Ectodermal cell (in vitro differentiated cells): Measurements from ENCODE around the gene CD300LF. TPM values are rescaled to one million over a fixed set of nuclear protein-coding genes. Genes with fewer than 3 reads are reported as not detected.

Experiments used
- H3K27ac ChIP-seq: 2 replicates; pipeline ENCODE4 v1.7.0; 2013; ENCODE audit warnings: mild to moderate bottlenecking, low read depth, low read length; ENCODE audit not compliant: insufficient read depth, poor library complexity, severe bottlenecking
- H3K27me3 ChIP-seq: 2 replicates; pipeline ENCODE4 v1.7.0; 2013; ENCODE audit warnings: mild to moderate bottlenecking, low read length; ENCODE audit not compliant: insufficient read depth, control insufficient read depth, poor library complexity, severe bottlenecking
- H3K36me3 ChIP-seq: one replicate; pipeline ENCODE4 v1.7.0; 2013; ENCODE audit warnings: low read length; ENCODE audit not compliant: control insufficient read depth, insufficient read depth
- H3K4me1 ChIP-seq: one replicate; pipeline ENCODE4 v1.7.0; 2013; ENCODE audit warnings: low read length; ENCODE audit not compliant: control insufficient read depth, insufficient read depth
- H3K4me3 ChIP-seq: 2 replicates; pipeline ENCODE4 v1.7.0; 2013; ENCODE audit warnings: low read depth, low read length, control low read depth; ENCODE audit not compliant: insufficient read depth
- H3K9me3 ChIP-seq: 2 replicates; pipeline ENCODE4 v1.7.0; 2013; ENCODE audit warnings: mild to moderate bottlenecking, low read length, moderate library complexity; ENCODE audit not compliant: control insufficient read depth
- WGBS, 2 experiments: methylation state at CpG; one replicate each; pipeline ENCODE4 v1.1.7; 2013; ENCODE audit warnings: missing lambda C conversion rate in 2 of 2; 5-methylcytosine and 5-hydroxymethylcytosine counted together
- polyA plus RNA-seq, 4 experiments: library from polyadenylated mRNA; stranded (reverse); fragments of 50-300 nt; gene quantifications; one replicate each; pipeline ENCODE4 v1.2.3, GENCODE V29; 2013

CD300LF gene
- polyA plus RNA-seq (2013, experiment 1 of 4) = not detected
- not detected for polyA plus RNA-seq (2013, experiment 2 of 4)
- not detected for polyA plus RNA-seq (2013, experiment 3 of 4)
- polyA plus RNA-seq (2013, experiment 4 of 4) = not detected

- Histone ChIP-seq H3K27me3 (peaks cover 4% of the 10 kb centered on the region), H3K4me1 (no peaks in the 10 kb centered on the region), H3K27ac (no peak within 1 kb of the TSS), H3K9me3 (no peaks in the 10 kb centered on the region), H3K4me3 (no peak within 1 kb of the TSS), H3K36me3 (no peaks in the 10 kb centered on the region)
- 88 to 89% methylated on average over 8 of the region's 8 CpGs for WGBS, 2 experiments
Observed at GRCh38 chr17:74712756-74713155, at the start of gene CD300LF. TSS of gene CD300LF (minus strand) at chr17:74712923. CDS start at chr17:74712866, 57 bp downstream.

GRCh38 chr17:74761931-74762330 lies 49.2 kb upstream of the CD300LF start:
- Histone ChIP-seq H3K9me3 (no peaks in the 10 kb centered on the region), H3K4me1 (peaks cover 76% of the 10 kb centered on the region), H3K4me3 (no peak overlapping the region), H3K27me3 (no peaks in the 10 kb centered on the region), H3K36me3 (no peaks in the 10 kb centered on the region), H3K27ac (no peak overlapping the region)
- WGBS, 2 experiments = 93 to 95% methylated on average over 11 of the region's 11 CpGs

GRCh38 chr17:74761419-74761818 lies 48.7 kb upstream of the CD300LF start:
- Histone ChIP-seq H3K36me3 (no peaks in the 10 kb centered on the region), H3K4me1 (peaks cover 80% of the 10 kb centered on the region)
- 82 to 84% methylated on average over 5 of the region's 5 CpGs for WGBS, 2 experiments

GRCh38 chr17:74760404-74761105 lies 47.8 kb upstream of the CD300LF start:
- WGBS, 2 experiments = 35 to 40% methylated on average over 7 of the region's 7 CpGs
- peaks cover 80% of the 10 kb centered on the region for H3K4me1 ChIP-seq
- no peaks in the 10 kb centered on the region for H3K36me3 ChIP-seq
- H3K27ac ChIP-seq = peak overlapping the region; percentile 83
- H3K27me3 ChIP-seq = no peaks in the 10 kb centered on the region
- H3K4me3 ChIP-seq = no peak overlapping the region
- H3K9me3 ChIP-seq = no peaks in the 10 kb centered on the region

More at GRCh38 chr17:74761419-74761818, 48.7 kb upstream of the CD300LF start:
- Histone ChIP-seq H3K4me3 (no peak overlapping the region), H3K27ac (peak overlapping the region; percentile 6), H3K27me3 (no peaks in the 10 kb centered on the region), H3K9me3 (no peaks in the 10 kb centered on the region)

- no peaks in the 10 kb centered on the region for H3K9me3 ChIP-seq
- H3K4me3 ChIP-seq = no peak overlapping the region
- H3K4me1 ChIP-seq = peaks cover 76% of the 10 kb centered on the region
- no peaks in the 10 kb centered on the region for H3K36me3 ChIP-seq
- H3K27ac ChIP-seq = peak overlapping the region; percentile 83
- H3K27me3 ChIP-seq = no peaks in the 10 kb centered on the region
- 32 to 37% methylated on average over 10 of the region's 10 CpGs for WGBS, 2 experiments
Observed at GRCh38 chr17:74759941-74760340, 47.2 kb upstream of the CD300LF start.

- Histone ChIP-seq H3K9me3 (no peaks in the 10 kb centered on the region), H3K4me1 (peaks cover 70% of the 10 kb centered on the region), H3K27me3 (no peaks in the 10 kb centered on the region), H3K27ac (no peak overlapping the region), H3K4me3 (no peak overlapping the region), H3K36me3 (no peaks in the 10 kb centered on the region)
- WGBS, 2 experiments = 85 to 89% methylated on average over 9 of the region's 9 CpGs
Observed at GRCh38 chr17:74759243-74759801, 46.6 kb upstream of the CD300LF start.

GRCh38 chr17:74758848-74759168 lies 46.1 kb upstream of the CD300LF start:
- Histone ChIP-seq H3K27me3 (no peaks in the 10 kb centered on the region), H3K9me3 (no peaks in the 10 kb centered on the region), H3K36me3 (no peaks in the 10 kb centered on the region), H3K4me1 (peaks cover 65% of the 10 kb centered on the region), H3K27ac (no peak overlapping the region), H3K4me3 (no peak overlapping the region)
- 94 to 98% methylated on average over 2 of the region's 2 CpGs for WGBS, 2 experiments

GRCh38 chr17:74757931-74758847 lies 45.5 kb upstream of the CD300LF start:
- Histone ChIP-seq H3K36me3 (no peaks in the 10 kb centered on the region), H3K9me3 (no peaks in the 10 kb centered on the region), H3K27me3 (no peaks in the 10 kb centered on the region), H3K27ac (no peak overlapping the region), H3K4me1 (peaks cover 59% of the 10 kb centered on the region), H3K4me3 (no peak overlapping the region)
- WGBS, 2 experiments = 85 to 87% methylated on average over 26 of the region's 26 CpGs

- H3K4me3 ChIP-seq = no peak overlapping the region
- H3K9me3 ChIP-seq = no peaks in the 10 kb centered on the region
- H3K36me3 ChIP-seq = no peaks in the 10 kb centered on the region
- no peak overlapping the region for H3K27ac ChIP-seq
- no peaks in the 10 kb centered on the region for H3K27me3 ChIP-seq
- peaks cover 53% of the 10 kb centered on the region for H3K4me1 ChIP-seq
- 83 to 90% methylated on average over 3 of the region's 3 CpGs for WGBS, 2 experiments
Observed at GRCh38 chr17:74757502-74757901, 44.8 kb upstream of the CD300LF start.

- Histone ChIP-seq H3K4me1 (peaks cover 52% of the 10 kb centered on the region), H3K27me3 (no peaks in the 10 kb centered on the region), H3K27ac (no peak overlapping the region), H3K36me3 (no peaks in the 10 kb centered on the region), H3K4me3 (no peak overlapping the region), H3K9me3 (no peaks in the 10 kb centered on the region)
- WGBS, 2 experiments = 92 to 93% methylated on average over 3 of the region's 3 CpGs
Observed at GRCh38 chr17:74756891-74757290, 44.2 kb upstream of the CD300LF start.
